EL (cell line): ENCODE data around the gene ABCC4.
A peak's percentile ranks its signal among the peaks of the same experiment; 100 is the strongest.

ENCODE experiments used
- DNase-seq: peaks from one replicate; pipeline ENCODE4 v3.0.0-alpha.2; 2016

ABCC4 gene

GRCh38 chr13:95255072-95255732 is 46.0 kb downstream of the ABCC4 start:
- no peak for DNase-seq

- DNase-seq: peak; percentile 77
Observed at GRCh38 chr13:95254339-95254738, 46.9 kb downstream of the ABCC4 start.

- no peak for DNase-seq
Observed at GRCh38 chr13:95253033-95253432, 48.2 kb downstream of the ABCC4 start.

GRCh38 chr13:95251641-95252040 is 49.6 kb downstream of the ABCC4 start:
- DNase-seq: no peak

- no peak for DNase-seq
Observed at GRCh38 chr13:95250961-95251360, 50.3 kb downstream of the ABCC4 start.

- no peak for DNase-seq
Observed at GRCh38 chr13:95248953-95249352, 52.3 kb downstream of the ABCC4 start.

GRCh38 chr13:95247852-95248251 is 53.4 kb downstream of the ABCC4 start:
- DNase-seq: no peak

- no peak for DNase-seq
Observed at GRCh38 chr13:95247171-95247570, 54.1 kb downstream of the ABCC4 start.

- no peak for DNase-seq
Observed at GRCh38 chr13:95246292-95247082, 54.8 kb downstream of the ABCC4 start.

GRCh38 chr13:95245071-95245470 is 56.2 kb downstream of the ABCC4 start:
- DNase-seq: no peak

GRCh38 chr13:95243207-95243606 is 58.0 kb downstream of the ABCC4 start:
- no peak for DNase-seq

- no peak for DNase-seq
Observed at GRCh38 chr13:95241321-95241720, 59.9 kb downstream of the ABCC4 start.

- DNase-seq: no peak
Observed at GRCh38 chr13:95239283-95239682, 62.0 kb downstream of the ABCC4 start.

GRCh38 chr13:95237310-95237870 is 63.9 kb downstream of the ABCC4 start:
- no peak for DNase-seq

- no peak for DNase-seq
Observed at GRCh38 chr13:95236774-95237173, 64.5 kb downstream of the ABCC4 start.

GRCh38 chr13:95235974-95236373 is 65.3 kb downstream of the ABCC4 start:
- no peak for DNase-seq

- DNase-seq: no peak
Observed at GRCh38 chr13:95235199-95235756, 66.0 kb downstream of the ABCC4 start.

GRCh38 chr13:95234242-95234641 is 67.0 kb downstream of the ABCC4 start:
- DNase-seq: no peak

GRCh38 chr13:95233026-95233635 is 68.1 kb downstream of the ABCC4 start:
- DNase-seq: no peak

GRCh38 chr13:95231393-95231792 is 69.9 kb downstream of the ABCC4 start:
- DNase-seq: no peak

GRCh38 chr13:95229855-95230254 is 71.4 kb downstream of the ABCC4 start:
- no peak for DNase-seq

- DNase-seq: no peak
Observed at GRCh38 chr13:95228130-95228529, 73.1 kb downstream of the ABCC4 start.

GRCh38 chr13:95226932-95227695 is 74.1 kb downstream of the ABCC4 start:
- DNase-seq: no peak
